Measurements from ENCODE around the gene CZIB.

DNA sequence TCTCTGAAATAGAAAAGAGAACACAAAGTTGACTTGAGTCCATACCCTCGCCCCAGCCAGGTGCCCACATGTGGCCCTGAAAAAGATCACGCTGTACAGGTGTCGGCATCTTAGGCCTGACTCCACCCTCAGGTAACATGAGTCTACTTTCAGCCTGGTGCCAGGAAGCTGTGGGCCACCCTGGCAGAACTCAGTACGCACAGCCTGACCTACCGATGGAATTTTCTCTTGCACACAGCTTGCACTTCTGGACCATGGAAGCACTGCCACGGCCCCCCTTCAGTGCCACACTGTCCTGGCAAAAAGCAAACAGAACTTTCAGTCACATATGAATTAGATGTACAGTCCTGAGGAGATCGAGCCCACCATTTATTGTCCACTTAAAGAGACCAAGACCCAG is 2.2 kb downstream of the CZIB start:
- TF ChIP-seq, protein P1, sequence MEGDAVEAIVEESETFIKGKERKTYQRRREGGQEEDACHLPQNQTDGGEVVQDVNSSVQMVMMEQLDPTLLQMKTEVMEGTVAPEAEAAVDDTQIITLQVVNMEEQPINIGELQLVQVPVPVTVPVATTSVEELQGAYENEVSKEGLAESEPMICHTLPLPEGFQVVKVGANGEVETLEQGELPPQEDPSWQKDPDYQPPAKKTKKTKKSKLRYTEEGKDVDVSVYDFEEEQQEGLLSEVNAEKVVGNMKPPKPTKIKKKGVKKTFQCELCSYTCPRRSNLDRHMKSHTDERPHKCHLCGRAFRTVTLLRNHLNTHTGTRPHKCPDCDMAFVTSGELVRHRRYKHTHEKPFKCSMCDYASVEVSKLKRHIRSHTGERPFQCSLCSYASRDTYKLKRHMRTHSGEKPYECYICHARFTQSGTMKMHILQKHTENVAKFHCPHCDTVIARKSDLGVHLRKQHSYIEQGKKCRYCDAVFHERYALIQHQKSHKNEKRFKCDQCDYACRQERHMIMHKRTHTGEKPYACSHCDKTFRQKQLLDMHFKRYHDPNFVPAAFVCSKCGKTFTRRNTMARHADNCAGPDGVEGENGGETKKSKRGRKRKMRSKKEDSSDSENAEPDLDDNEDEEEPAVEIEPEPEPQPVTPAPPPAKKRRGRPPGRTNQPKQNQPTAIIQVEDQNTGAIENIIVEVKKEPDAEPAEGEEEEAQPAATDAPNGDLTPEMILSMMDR (IDR thresholded peaks at IDR 0.05; ENCODE audit: low read length), result no peak
- no peak for TF ChIP-seq EZH2 (IDR thresholded peaks at IDR 0.05; ENCODE audit: borderline replicate concordance, low read length)

All from OCI-LY1 (cell line).